T47D (cell line): ENCODE data around the gene FBXL19.

Source experiments
- DNase-seq, 2 experiments: peaks; one replicate each; pipeline versions ENCODE4 v3.0.0 to v3.0.0-alpha.2; 2011 to 2012; ENCODE audit warnings: low read depth in 1 of 2, low spot score in 1 of 2
- JUND ChIP-seq: IDR thresholded peaks from 2 replicates; pipeline ENCODE4 v1.6.1; 2012; ENCODE audit warnings: low read depth
- in situ Hi-C: cut with HindIII; loops from 2 replicates; pipeline ENCODE4 v1.10.0; 2016; ENCODE audit warnings: low sequenced_read_pairs, low pct_unique_long_range_greater_than_20kb

The FBXL19 gene, protein sequence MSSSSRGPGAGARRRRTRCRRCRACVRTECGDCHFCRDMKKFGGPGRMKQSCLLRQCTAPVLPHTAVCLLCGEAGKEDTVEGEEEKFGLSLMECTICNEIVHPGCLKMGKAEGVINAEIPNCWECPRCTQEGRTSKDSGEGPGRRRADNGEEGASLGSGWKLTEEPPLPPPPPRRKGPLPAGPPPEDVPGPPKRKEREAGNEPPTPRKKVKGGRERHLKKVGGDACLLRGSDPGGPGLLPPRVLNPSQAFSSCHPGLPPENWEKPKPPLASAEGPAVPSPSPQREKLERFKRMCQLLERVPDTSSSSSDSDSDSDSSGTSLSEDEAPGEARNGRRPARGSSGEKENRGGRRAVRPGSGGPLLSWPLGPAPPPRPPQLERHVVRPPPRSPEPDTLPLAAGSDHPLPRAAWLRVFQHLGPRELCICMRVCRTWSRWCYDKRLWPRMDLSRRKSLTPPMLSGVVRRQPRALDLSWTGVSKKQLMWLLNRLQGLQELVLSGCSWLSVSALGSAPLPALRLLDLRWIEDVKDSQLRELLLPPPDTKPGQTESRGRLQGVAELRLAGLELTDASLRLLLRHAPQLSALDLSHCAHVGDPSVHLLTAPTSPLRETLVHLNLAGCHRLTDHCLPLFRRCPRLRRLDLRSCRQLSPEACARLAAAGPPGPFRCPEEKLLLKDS

DNA sequence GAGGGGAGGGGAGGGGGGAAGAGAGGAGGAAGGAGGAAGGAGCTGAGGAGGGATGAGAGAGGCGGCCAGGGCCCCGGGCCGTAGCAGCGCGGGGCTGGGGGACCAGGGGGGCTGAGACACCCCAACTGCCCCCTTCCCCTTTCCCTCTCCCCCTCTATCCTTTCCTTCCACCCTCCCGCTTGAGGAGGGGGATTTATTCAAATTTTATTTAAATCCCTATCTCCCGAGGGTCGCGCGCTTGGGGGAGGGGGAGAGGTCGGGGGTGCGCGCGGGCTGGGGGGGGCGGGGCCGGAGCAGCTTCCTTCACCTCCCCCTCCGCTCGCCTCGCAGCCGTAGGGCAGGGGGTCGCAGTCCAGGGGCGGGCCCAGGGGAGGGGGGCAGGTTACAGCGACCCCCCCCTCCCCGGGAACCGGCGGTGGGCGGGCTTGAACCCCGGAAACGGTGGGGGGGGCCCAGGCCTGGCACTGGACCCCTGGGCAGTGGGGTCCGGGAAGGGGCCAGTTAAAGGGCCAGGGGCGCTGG is at the start of gene FBXL19:
FBXL19 (plus strand) TSS at position 19 of the 522 bp plus-strand sequence. CDS start 2,183 bp downstream, outside the sequence.
- in situ Hi-C loops, result no loop called here
- TF ChIP-seq JUND, result no peak
- DNase-seq, result no peak

DNA sequence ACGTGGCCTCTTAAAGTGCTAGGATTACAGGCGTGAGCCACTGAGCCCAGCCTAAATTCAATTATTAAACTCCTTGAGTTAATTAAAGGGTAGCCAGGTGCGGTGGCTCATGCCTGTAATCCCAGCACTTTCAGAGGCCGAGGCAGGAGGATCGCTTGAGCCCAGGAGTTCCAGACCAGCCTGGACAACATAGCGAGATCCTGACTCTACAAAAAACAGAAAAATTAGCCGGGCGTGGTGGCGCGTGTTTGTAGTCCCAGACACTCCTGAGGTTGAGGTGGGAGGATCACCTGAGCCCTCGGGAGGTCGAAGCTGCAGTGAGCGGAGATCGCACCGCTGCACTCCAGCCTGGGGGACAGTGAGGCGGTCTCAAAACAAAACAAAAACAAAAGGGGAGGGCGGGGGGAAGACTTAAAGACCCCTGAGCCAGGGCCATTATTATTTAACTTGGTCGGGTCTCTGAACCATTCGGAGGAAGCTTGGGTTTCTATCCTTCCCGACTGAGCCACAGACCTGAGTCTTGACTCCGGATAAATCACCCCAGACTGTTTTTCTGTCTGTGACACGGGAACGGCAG is 49.0 kb upstream of the FBXL19 start:
- in situ Hi-C loops, result no loop called here
- TF ChIP-seq JUND, result no peak
- DNase-seq, result no peak

DNA sequence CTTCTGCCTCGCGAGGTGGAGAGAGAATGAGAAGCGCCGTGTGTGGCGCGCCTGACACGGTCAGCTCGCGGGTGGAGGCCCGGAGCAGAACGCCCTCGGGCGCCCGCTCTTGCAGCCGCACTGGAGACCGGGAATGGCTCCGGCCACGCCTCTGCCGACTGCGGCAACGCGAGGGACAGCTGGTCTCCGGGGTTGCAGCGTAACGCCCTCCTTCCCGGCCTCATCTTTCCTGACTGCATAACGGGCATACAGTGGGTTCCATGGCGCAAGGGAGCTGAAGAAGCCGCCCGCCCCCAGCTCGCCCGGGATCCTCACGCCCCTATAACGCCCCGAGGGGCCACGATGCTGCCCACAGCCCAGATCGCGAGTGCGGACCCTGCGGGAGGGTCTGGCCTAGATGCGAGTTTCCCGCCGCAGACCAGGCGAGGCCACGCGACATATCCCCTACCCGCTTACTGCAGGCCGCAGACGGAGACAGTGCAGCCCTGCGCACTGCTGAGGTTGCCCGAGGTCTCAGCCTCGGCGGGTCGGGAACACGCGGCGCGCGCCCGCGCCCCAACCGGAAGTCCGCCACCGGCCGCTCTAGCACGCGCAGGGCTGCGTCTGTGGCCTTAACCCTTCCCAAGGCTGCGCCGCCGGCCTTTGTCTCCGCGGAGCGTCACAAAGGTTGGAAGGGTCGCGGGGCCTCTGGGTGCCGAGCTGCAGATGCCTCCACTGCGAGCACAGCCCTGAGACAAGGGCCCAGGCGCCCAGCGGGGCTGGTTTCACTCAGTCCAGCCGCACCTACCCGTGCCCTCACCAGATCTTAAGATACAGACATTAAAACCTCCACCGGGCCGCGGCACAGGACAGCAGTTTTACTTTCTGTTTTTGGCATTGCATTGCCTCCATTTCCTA is 48.3 kb upstream of the FBXL19 start:
- in situ Hi-C loops, result no loop called here
- no peak for TF ChIP-seq JUND
- peak; percentile 77 to 91 for DNase-seq

DNA sequence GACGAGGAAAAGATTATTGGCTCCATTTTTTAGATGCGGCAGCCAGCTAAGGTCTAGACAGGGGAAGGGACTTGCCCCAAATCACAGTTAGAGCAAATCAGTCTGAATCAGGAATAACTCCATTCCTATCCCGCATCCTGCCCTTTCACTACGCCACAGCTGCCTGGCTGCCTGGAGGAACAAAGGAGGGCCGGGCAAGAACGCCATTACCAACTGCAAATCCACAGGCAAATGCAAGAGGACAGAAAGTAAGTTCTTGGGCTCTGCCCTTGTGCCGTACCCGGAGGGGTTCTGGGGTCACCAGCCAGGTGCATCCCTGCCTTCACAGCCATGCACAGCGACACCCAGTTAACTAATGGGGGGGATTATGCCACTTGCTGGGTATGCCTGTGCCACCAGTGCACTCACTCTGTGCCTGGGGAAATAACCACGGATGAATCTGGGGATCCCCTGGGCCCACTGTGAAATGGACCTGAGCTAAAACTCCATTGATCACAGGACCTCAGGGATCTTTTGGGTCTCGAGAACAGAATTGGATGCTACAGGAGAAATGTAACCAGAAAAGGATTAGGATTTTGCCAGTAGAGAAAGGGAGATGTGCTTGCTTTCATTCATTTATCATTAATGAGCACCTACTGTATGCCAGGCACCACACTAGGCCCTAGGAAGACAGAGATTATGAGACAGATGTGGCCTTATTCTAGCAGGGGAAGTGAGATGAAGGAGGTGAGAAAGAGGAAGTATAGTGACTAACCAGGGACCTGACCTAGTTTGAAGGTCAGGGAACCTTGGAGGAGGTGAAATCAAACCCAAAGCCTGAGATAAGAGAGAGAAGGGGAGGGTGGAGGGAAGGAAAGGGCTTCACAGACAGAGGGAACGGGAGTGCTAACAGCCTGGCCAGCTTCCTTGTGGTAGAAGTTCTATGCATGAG is 47.2 kb upstream of the FBXL19 start:
- TF ChIP-seq JUND, result no peak
- in situ Hi-C loops, result no loop called here
- DNase-seq, result peak in 1 of 2 experiments; percentile 21

DNA sequence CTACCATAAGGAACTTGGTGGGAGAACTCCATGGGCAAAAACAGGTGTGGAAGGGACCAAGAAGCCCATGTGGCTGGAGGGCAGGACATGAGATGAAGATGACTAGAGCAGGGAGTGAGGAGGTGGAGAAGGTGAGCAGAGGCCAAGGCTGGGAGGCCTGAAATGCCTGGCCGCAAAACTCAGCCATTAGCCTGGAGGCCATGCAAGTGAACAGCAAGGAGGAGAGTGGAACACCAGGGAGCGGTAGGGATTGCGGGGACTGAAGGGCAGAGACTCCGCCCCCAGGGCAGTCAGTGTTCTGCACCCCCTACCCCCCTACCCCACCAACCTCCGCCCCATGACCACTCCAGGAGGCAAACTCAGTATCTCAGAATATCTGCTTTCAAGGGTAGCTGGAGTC is 46.5 kb upstream of the FBXL19 start:
- in situ Hi-C loops, result no loop called here
- TF ChIP-seq JUND, result no peak
- DNase-seq, result no peak

DNA sequence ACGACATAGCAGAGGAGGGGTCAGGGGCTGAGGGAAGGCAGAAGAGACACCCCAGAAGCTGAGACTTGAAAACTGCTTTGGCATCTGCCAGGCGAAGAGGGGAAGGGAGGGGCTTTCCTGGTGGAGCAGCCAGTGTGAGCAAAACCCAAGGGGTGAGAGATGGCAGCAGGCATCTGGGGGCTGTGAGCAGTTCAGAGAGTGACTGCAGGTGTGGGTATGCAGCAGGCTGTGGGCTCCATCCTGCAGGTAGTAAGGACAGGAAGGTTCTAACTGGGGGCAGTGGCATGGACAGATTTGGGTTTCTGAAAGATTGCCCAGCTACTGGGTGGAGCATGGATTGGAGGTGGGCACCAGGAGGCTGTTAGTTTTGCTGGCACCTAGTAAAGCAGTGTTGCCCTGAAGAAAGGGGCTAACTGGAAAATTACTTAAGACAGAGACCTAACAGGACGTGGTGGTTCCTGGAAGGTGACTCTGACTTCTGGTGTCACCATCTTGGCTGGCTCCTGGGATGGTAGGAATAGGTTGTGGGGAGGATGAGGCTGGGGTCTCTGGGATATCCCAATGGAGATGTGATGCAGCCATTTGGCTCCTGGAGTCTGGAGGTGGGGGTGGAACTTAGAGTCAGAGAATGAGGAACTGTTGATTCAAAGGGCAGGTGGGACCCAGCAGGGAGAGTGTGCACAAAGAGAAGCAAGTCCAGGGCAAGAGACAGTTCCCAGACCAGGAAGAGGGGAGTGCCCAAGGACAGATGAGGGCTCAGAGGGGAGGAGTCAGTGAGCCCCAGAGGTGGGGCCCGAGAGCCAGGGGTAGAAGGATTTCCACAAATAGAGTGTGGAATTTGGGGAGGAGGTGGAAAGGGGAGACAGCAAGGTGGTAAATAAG is 40.7 kb upstream of the FBXL19 start:
- in situ Hi-C loops, result no loop called here
- no peak for DNase-seq
- no peak for TF ChIP-seq JUND

DNA sequence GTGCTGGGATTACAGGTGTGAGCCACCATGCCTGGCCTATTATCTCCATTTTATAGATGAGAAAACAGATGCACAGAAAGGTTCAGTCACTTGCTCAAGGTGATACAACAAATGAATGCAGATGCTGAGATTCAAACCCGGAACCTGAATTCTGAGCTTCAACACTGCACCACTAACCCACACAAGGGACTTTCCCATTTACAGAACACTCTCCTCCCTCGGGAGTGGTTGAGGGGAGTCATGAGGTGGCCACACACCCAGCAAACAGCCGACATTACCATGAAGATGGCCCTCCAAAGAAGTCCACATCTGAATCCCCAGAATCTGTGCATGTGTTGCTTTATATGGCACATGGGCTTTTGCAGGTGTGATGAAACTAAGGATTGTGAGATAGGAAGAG is 38.6 kb upstream of the FBXL19 start:
- DNase-seq, result no peak
- no peak for TF ChIP-seq JUND
- in situ Hi-C loops, result no loop called here

DNA sequence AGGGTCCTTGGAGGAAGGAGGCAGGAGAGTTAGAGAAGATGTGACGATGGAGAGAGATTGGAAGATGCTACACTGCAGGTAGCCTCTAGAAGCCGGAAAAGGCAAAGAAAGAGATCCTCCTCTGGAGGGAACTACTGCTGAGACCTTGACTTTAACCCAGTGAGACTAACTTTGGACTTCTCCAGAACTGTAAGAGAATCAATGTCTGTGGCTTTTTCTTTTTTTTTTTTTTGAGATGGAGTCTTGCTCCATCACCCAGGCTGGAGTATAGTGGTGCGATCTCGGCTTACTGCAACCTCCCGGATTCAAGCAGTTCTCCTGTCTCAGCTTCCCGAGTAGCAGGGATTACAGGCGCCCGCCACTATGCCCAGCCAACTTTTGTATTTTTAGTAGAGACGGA is 38.2 kb upstream of the FBXL19 start:
- no peak for DNase-seq
- no peak for TF ChIP-seq JUND
- in situ Hi-C loops, result no loop called here

DNA sequence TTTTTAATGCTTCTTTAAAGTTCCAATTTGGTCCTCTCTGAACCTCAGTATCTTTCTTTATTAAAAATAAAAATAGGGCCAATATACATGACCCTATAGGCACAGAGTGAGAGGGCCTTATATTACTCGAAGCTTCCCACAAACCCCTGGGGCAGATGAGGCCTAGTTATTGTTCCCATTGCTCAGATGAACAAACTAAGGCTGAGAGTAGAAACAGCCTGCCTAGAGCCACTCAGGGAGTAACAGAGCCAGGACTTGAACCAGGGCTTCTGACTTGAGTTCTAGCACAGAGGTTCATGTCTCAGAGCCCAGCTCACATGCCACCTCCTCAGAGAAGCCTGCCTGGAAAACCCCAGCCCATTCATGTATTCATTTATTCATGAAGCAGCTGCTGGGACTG is 37.2 kb upstream of the FBXL19 start:
- in situ Hi-C loops, result no loop called here
- DNase-seq, result no peak
- no peak for TF ChIP-seq JUND

DNA sequence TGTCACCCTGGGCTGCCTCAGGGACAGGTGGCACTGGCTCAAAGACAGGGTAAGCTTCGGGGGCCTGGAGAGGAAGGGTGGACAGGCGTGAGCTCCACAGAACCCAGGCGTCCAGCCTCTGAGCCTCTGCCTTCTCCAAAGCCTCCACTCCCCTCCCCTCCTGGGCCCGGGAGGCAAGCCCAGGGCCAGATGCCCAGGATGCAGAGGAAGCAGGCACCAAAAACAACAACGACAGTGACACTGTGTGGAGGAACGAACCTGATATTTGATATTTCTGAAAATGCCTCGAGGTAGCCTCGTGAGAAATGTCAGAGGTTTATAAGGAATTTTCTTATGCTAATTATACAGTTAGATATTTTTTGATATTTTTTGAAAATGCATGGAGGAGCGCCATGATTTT is 35.4 kb upstream of the FBXL19 start:
- TF ChIP-seq JUND, result no peak
- no peak for DNase-seq
- in situ Hi-C loops, result no loop called here
